Fibroblast of skin of right biceps (primary cell): ENCODE results near the gene ACBD7.

Source experiments
- DNase-seq: peaks from one replicate; pipeline ENCODE4 v3.0.0-alpha.2; 2013

Gene ACBD7

DNA sequence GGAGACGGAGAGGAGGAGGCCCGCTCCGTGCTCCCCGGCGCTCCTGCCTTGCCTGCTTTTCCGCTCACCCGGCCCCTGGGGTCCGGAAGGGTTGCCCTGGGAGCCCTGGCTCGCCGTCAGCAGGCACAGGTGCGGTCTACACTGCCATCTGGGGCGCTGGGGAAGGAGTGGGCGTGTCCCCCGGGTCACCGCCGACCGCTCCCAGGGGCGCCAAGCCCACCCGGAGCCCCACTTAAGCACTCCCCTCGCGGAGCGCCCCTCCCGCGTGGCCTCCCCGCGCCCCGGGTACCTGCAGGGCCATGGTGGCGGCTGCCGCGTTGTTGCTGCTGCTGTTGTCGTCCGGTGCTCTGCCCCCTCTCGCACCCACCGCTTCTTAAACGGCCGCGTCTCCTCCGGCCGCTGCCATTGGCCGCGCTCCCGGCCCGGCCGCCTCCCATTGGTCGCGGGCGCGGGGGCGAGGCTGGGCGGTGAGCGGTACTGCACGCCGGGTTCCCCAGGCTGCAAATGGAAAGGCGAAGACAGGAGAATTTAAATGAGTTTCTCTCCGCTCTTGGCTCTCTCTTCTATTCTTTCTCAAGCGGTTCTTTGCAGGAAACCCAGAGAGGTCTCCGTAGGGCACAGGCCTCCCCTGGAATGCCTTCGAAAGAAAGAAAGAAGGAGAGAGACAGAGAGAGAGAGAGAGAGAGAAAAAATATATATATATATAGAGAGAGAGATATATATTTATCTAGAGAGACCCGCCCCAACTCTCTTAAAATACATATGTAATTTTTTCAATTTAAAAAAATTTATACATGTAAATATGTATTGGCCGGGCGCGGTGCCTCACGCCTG, at the start of gene ACBD7:
Gene ACBD7, minus strand, starts transcription at position 349 of the 834 bp plus-strand sequence. Its CDS starts 48 bp downstream, at position 301.
- DNase-seq, result peak; percentile 77

DNA sequence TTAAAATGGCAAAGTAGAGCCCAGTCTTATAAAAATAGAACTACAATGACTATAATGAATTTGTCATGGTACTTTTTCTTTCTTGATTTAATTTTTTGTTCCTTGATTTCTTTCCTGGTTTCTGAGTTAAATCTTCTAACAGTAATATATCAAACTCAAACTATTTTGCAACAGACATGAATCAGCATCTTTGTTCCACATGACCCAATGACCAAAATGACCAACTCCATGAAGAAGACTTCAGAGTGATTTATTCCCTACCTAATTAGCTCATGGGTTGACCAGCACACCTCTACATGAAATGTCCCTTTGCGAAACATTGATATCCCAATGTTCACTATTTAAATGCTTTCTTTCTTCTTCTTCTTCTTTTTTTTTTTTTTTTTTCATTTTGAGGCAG, 49.1 kb upstream of the ACBD7 start:
- DNase-seq, result no peak

DNA sequence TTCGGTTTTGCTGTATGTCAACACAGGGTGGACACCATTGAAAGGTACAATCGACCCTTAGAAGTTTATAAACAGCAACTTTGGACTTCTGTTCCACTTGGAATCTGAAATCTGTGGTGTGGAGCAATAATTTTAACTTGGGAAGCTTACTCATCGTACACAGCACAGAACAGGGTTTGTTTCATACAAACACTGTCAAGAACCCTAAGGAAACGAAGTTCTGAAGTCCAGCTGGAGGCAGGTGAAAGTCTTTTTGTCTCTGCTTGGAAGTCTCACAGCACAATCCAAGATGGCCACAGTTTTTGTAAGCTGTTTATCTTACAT, 48.4 kb upstream of the ACBD7 start:
- DNase-seq, result no peak

- DNase-seq, result no peak
Observed at GRCh38 chr10:15136129-15137035, 47.8 kb upstream of the ACBD7 start.

GRCh38 chr10:15131330-15131729, 42.8 kb upstream of the ACBD7 start:
- DNase-seq, result no peak

GRCh38 chr10:15124908-15125307, 36.3 kb upstream of the ACBD7 start:
- DNase-seq, result no peak

- DNase-seq, result no peak
Observed at GRCh38 chr10:15124190-15124589, 35.6 kb upstream of the ACBD7 start.

DNA sequence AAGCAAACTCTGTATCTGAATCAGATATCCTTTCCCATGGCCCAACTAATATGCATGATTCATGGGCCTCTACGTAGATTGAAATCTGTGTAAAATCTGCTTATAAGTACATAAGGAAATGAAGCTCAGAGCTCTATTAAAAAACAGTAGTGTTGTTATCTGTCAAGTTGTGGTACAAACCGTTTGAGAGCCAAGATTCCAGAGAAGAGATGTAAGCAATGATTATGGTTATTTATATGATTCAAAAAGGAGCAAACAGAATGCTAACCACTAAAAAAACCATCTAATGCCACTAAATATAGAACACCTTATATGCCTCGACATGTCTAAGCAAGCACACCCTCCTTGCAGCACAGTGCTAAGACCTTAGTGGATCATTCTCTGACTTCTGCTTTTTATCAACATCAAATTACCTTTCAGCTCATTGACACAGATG, 35.2 kb upstream of the ACBD7 start:
- peak; percentile 76 for DNase-seq

- no peak for DNase-seq
Observed at GRCh38 chr10:15122477-15123030, 34.0 kb upstream of the ACBD7 start.

GRCh38 chr10:15121707-15122106, 33.1 kb upstream of the ACBD7 start:
- peak; percentile 46 for DNase-seq

GRCh38 chr10:15120523-15120922, 31.9 kb upstream of the ACBD7 start:
- peak; percentile 62 for DNase-seq

DNA sequence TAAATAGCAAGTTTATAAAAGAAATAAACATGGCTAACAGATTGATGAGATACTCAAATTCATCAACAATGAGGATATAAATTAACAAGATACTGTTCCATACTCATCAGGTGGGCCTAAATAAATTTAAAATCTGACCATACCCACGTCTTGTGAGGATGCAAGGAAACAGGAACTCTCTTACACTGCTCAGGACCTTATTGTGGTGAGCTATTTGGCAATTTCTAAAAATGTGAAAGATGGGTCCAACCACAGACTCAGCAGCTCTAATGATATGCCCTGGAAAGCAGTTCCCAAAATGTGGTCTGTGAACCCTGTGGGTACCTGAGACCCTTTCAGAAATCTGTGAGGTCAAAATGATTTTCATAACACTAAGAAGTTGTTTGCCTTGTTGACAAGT, 30.0 kb upstream of the ACBD7 start:
- no peak for DNase-seq

- DNase-seq, result no peak
Observed at GRCh38 chr10:15116225-15116624, 27.6 kb upstream of the ACBD7 start.

GRCh38 chr10:15113766-15114165, 25.2 kb upstream of the ACBD7 start:
- DNase-seq, result peak; percentile 49

DNA sequence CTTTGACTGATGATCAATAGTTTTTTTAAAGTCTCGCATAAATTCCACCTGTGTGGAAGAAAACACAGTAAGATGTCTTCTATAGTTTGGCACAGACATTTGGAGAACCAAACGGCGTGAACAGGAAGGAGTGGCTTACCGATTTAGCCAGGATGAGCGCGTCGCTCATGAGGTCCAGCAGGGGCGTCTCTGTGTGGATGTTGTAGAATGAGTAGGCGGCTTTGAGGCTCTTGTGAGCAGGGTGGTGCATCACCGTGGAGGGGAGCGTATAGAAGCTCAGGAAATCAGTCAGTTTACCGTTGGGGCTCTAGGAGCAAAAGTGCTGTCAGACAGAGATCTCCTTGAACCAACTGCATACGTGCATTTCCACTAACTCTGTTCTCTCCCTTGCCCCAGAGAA, 24.1 kb upstream of the ACBD7 start:
- no peak for DNase-seq

DNA sequence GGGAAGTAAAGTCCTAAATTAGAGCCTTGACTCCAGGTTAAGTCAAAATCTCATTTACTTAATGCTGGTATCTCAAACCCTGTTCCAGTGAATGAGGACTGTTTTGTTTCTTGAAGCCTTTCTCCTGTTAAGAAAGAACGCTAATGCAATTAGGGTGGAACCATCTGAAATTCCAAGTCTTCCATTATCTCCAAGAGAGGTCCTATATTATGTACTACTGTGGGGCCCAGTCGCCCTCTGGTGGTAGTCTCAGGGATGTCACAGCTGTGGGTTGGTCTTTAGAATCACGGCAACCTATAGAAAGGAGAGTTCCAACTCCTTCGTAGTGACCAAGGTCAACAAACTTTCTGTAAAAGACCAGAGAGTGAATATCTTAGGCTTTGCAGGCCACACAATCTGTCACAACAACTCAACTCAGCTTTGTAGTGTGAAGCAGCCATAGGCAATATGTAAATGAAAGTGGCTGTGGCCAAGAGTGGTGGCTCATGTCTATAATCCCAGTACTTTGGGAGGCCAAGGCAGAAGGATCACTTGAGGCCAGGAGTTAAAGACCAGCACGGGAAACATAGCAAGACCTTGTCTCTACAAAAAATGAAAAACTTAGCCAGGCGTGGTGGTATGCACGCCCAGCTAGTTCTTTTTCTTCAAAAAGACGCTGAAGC, 17.9 kb upstream of the ACBD7 start:
- DNase-seq, result peak; percentile 66

DNA sequence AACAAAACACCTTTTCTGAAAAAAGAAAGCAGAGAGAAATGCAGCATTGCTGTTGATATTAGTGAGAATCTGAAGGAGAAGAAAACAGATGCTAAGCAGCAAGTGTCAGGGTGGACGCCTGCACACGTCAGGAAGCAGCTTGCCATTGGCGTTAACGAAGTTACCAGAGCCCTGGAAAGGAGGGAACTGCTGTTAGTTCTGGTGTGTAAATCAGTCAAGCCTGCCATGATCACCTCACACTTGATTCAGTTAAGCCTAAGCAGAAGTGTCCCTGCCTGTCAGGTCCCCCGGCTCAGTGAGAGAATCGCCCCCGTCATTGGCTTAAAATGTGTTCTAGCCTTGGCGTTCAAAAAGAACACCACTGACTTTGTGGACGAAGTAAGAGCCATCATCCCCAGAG, 14.9 kb upstream of the ACBD7 start:
- DNase-seq, result no peak

DNA sequence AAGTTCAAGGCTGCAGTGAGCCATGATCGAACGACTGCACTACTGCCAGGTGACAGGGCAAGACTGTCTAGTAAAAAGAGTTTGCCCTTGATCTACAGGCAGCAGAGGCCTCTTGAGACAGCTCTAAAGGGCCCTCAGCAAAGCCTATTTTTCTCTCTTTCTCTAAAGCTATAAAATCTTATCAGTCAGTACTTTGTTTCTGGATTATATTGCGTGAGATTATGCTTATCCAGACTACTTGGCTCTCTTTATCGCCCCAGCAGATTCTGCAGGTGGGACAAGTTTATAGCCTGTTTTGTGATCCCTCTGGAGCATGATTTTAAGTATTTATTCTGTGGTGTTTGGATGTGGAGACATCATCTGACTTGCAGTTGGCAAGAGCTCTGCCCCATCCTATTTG, 11.3 kb upstream of the ACBD7 start:
- DNase-seq, result no peak

DNA sequence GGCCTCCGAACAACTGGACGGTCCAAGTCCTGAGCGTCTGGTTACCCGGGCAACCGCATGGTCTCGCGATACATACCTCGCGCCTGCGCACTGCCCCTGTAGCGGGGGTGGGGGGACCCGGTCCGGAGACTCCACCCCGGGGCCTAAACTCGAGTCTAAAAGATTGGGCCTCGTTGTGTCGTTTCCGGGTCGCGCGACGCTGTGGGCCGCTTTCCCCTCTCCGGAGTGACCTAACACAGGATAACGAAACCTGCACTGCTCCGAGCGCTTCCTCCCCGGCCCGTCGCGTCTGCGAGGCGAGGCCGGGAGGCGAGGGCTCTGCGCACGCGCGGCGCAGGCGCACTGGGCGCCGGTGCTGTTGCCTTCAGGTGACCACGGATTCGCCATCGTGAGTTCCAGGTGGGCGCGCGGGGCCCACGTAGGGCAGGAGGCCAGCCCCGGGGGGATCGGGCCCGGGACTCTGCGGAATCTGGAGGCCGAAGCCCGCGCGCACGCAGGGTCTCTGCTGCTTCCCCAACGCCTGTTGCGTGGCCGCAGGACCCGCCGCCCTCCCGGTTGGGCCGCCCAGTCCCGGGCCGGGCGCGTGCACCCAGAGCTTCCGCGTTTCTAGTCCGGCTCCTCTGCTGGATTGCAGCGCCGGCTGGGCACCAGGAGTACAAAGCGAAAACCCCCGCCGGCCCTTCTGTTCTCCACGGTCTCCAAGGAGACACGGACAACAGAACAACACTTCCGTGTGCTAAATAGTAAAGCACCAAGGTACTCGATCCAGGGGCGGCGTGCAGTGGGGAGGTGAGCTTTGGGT, 8.6 kb upstream of the ACBD7 start, which contains the start of gene RPP38:
Gene RPP38, plus strand, starts transcription at position 345 of the 802 bp plus-strand sequence. CDS start 5,960 bp downstream, outside the sequence.
- peak; percentile 94 for DNase-seq

DNA sequence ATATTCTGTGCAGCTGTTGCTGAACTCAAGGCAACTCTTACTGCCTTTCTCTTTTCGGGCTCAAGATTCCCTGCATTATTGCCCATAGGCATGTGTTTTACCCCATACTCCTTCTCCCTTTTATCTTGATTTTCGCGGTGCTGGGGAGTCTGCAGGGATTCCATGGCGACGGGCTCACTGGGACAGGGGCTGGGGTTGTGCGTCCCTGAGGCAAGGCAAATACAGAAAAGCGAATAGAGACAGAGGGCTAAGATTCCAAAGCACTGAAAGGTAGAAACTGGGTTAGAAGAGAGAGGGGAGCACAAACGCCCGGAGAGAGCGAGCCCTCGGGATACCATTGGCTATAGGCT, 8.1 kb upstream of the ACBD7 start:
- DNase-seq, result no peak

- DNase-seq, result no peak
Observed at GRCh38 chr10:15092855-15093408, 4.4 kb upstream of the ACBD7 start.

DNA sequence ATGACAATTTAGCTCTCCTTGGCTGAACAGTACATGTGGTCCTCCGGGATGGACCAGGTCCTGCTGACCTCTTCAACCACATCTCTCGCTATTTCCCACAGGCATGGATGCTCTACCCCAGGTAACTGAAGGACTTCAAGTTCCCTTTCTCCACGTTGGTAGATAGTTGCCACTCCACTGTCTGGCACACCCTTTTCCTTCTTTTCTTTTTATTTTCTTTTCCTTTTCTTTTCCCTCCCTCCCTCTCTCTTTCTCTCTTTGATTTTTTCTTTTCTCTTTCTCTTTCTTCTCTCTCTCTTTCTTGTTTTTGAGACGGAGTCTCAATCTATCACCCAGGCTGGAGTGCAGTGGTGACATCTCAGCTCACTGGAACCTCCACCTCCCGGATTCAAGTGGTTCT, 2.8 kb upstream of the ACBD7 start:
- DNase-seq, result no peak
